NT2/D1 (cell line): ENCODE measurements around the gene ENTPD1.

Source experiments
- SUZ12 ChIP-seq: IDR thresholded peaks from 2 replicates; pipeline ENCODE4 v1.6.1; 2011; ENCODE audit not compliant: insufficient read length, insufficient read depth; ENCODE audit errors: extremely low read depth
- YY1 ChIP-seq: IDR thresholded peaks from 2 replicates; pipeline ENCODE4 v1.6.1; 2011; ENCODE audit not compliant: insufficient read length, insufficient read depth
- ZNF274 ChIP-seq: IDR thresholded peaks from 2 replicates; pipeline ENCODE4 v1.6.1; 2011; ENCODE audit warnings: mild to moderate bottlenecking, low read depth, low read length

GRCh38 chr10:95755511-95756004 is 405 bp upstream of the ENTPD1 start:
- TF ChIP-seq SUZ12 (no peak), YY1 (no peak), ZNF274 (no peak)
